HG02973 (cell line): Measurements from ENCODE around the gene TSHR.

Source experiments
- ATAC-seq: cut with Tn5 transposase; IDR thresholded peaks from one replicate; pipeline ENCODE4 v1.9.1; 2021; ENCODE audit warnings: moderate library complexity; ENCODE audit not compliant: unreplicated experiment

Gene TSHR

DNA sequence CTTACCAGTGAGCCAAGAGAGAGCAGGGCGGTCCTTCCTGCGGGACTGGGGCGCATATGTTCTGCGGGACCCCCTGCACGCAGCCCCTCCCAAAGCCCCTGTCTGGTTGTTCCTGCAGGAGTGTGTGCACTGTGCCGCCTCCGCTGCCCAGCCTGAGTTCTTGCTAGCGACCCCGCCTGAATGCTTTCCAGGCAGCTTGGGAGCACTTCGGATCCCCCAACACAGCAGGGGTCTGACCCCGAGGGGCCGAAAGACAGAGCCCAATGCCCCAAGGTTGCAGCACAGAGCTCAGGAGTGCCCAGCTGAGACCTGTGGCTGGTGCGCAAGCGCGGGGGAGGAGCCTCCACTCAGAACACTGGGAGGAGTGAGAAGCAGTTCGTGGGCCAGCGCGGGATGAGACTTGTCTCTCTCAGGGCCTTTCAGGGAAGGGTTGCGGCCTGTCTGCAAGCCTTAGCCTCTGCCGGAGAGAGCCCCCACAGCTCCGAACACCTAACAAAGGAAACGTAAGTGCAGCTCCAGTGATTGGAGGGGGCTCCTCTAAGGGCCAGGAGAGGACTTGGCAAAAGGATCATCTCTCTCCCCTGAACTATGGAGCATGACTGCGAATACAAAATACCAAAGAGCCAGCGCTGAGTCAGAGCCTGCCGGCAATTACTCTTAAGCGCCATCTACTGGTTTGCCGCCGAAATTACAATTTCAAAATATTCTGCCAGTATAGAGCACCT, 214.8 kb downstream of the TSHR start:
- peak; percentile 94 for ATAC-seq

DNA sequence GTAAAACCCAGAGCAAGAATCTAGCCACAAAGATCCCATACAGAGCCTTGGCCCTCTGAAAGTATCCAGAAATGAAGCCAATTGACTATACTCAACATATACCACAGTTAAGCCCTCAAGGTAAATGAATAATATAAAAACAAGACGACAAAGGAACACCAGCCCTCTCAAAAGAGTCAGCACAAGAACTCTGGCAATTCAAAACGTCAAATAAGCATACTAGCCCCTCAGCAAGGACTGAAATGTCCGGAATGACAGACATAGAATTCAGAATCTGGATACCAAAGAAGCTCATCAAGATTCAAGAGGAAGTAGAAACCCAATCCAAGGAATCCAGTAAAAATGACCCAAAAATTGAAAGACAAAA, 215.4 kb downstream of the TSHR start:
- no peak for ATAC-seq

DNA sequence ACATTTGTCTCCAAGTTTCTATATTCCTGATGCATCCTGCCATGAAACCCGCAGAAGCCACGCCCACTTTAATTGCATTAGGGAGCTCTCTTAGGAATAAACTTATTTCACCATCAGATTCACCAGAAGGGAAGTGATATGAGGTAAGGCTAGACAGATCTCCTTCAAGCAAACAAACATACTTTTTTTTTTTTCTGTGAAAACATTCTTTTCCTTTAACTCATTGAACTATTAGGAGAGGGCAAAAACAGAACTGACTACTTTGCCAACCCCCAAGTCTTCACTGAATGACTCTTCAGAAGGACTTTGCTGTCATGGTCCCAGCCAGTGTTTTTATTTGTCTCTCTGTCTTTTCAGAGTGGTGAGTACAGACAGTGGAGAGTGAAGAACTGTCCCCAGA, 216.9 kb downstream of the TSHR start:
- peak; percentile 33 for ATAC-seq

DNA sequence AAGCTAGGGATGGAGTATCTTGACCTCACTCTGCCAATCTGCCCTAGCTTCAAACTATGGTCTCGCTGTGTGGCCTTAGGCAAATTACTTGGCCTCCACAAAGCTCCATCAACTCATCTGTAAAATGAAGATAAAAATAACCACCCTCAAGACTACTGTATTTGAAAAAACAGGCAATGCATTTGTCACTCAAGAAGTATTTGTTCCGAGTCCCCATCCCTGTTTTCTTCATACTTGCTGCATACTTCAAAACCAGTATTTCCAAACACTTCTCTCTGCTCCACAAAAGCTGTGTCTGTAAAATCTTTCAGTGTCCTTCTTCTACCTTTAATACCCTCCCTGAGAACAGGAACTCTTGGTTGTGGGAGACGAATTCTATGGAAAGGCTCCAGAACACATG, 217.5 kb downstream of the TSHR start:
- ATAC-seq = peak; percentile 10

DNA sequence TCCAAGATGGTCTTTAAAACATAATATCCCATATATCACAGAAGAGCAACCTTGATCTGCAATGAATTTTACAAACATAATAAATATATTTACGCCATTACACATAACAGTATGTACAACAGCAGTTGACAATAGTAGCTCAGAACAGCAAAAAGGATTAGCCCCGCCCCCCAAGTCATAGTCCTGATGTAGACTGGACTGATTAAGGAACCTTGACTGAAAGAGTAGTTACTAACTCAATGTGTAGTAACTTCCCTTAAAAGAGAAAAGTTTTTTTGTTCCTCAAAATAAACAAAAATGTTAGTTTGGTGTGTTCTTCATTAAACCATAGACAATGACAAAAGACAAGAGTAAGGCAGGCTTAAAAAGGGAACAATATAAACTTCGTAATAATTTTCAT, 220.8 kb downstream of the TSHR start:
- no peak for ATAC-seq

DNA sequence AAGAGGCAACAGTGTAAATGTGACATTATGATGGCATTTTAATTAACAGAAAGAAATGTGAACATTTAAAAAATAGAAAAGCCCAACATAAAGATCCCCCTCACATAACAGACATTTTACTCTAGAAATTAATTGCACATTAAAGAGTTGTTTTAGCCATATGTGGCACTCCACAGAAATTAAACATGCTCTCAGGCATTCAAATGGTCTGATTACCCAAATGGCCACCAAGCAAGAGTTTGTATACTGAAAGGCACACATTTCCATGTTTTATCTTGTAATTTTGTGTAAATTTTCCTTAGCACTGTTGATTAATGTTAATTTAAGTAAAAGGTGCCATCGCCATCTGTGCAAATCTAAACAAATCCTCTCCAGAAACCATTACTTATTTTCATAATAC, 221.8 kb downstream of the TSHR start:
- no peak for ATAC-seq

DNA sequence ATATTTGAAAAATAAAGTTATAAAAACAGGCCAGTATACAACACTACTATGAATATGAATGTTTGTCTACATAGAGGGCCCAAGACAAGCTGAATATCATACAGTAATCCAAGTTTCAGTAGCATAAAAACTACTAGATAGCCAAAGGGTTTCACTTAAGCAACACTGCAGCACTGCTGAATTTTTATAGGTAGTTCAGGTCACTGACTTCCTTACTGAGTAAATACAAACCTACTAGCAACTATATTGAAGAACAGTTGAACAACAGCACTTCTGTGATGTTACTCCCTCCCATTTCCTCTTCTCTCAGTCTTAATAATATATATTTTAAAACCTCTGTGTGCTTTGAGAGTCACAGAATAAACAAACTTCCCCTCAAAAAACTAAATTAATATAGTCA, 222.6 kb downstream of the TSHR start:
- peak; percentile 64 for ATAC-seq

DNA sequence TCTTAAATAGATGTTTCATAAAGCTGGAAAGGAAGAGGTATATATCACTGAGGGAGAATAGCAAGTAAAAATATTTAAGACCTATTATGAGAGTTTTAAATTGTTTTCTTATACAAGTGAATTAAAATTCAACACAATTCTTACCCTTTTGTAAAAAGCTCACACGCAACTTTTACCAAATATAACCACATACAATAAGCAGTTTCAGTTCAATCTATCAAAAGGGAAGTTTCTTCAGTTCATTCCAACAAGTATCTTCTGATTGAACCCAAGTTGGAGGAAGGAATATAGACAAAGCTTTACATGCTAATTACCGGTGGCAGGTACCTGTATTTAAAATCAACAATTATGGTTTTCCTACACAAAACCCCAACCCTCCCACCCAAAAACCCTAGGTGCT, 224.2 kb downstream of the TSHR start:
- no peak for ATAC-seq

DNA sequence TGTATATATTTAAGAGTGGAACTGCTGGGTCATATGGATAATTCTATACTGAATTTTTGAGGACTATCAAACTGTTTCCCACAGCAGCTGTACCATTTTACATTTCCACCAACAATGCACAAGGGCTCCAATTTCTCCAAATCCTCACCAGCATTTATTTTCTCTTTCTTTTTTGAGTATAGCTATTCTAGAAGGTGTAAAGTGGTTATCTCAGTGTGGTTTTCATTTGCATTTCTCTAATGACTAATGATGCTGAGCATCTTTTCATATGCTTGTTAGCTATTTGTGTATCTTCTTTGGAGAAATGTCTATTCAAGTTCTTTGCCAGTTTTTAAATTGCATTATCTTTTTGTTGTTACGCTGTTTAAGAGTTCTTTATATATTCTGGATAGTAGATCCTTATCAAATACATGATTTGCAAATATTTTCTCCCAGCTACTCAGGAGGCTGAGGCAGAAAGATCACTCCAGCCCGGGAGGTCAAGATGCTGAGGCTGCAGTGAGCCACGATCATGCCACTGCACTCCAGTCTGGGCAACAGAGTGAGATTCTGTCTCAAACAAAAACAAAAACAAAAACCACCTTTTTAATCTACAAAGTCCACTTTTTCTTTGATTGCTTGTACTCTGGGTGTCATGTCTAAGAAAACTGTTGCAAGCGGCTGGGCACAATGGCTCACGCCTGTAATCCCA, 232.6 kb downstream of the TSHR start:
- peak; percentile 92 for ATAC-seq

DNA sequence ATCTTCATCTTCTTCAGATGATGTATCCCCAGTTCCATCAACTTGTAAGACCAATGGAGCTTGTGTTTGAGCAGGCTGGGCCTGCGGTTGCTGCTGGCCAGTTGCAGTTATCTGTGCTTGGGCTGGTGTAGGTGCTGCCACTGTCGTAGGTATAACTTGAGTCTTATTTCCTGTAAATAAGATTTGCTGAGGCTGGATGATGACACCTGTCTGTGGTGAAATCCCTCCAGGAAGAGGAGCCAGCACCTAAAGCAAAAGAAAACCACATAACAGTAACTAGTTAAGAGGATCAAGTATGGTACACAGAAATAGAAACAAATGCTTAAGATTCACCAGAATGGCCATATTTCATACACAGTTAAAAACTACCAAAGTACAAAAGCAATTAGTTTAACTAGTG, 237.2 kb downstream of the TSHR start:
- no peak for ATAC-seq

DNA sequence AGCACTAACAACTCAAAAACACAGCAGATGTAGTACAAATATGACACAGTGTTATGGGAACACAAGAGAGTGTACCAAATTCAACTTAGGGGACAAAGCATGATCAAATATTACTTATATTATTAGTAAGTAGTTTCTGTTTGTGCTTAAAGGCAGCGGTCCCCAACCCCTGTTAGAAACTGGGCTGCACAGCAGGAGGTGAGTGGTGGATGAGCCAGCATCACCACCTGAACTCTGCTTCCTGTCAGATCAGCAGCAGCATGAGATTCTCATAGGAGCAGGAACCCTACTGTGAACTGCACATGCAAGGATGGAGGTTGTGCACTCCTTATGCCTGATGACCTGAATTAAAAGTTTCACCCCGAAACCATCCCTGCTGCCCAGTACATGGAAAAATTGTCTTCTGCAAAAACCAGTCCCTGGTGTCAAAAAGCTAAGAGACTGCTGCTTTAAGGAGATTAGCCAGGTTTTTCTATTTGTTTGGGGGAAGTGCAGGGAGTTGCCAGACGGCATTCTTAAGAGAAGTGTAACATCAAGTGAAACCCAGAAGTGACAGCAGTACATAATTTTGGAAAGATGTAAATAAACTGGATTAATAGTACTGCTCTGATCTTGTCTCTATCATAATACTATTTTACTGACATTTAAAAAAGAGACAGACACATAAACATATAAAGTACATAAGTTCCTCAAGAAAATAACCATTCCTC, 238.7 kb downstream of the TSHR start:
- ATAC-seq = peak; percentile 72
